ENCODE results near the gene ALKBH2.

DNA sequence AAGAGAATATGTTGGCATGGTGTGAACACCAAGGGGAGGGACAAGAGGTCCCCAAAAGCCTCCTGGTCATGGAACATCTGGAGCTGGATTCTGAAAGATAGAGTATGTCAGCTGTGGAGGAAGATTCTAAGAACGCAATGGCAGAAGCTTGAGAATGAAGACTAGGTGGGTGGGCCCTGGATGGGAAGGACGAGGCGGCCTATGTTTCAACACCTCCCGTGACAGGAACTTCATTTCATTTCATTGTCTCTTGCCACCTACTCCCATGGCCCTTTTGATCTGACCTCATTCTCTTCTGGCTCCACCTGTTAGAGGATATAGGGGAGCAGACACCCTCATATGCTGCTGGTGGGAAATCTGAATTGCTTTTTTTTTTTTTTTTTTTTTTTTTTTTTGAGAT lies 7.5 kb upstream of the ALKBH2 start:
- TF ChIP-seq, protein P1, sequence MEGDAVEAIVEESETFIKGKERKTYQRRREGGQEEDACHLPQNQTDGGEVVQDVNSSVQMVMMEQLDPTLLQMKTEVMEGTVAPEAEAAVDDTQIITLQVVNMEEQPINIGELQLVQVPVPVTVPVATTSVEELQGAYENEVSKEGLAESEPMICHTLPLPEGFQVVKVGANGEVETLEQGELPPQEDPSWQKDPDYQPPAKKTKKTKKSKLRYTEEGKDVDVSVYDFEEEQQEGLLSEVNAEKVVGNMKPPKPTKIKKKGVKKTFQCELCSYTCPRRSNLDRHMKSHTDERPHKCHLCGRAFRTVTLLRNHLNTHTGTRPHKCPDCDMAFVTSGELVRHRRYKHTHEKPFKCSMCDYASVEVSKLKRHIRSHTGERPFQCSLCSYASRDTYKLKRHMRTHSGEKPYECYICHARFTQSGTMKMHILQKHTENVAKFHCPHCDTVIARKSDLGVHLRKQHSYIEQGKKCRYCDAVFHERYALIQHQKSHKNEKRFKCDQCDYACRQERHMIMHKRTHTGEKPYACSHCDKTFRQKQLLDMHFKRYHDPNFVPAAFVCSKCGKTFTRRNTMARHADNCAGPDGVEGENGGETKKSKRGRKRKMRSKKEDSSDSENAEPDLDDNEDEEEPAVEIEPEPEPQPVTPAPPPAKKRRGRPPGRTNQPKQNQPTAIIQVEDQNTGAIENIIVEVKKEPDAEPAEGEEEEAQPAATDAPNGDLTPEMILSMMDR (IDR thresholded peaks at IDR 0.05; ENCODE audit: poor library complexity, severe bottlenecking), result no peak
- no peak for TF ChIP-seq MXI1 (conservative IDR thresholded peaks at IDR 0.05; ENCODE audit: poor library complexity, severe bottlenecking)
- TF ChIP-seq TAF1 (IDR thresholded peaks at IDR 0.05; ENCODE audit: low read depth), result no peak
- TF ChIP-seq EZH2 (IDR thresholded peaks at IDR 0.05; ENCODE audit: borderline replicate concordance, insufficient read depth, low read length, poor library complexity, severe bottlenecking), result no peak
- no peak for TF ChIP-seq POLR2AphosphoS5 (IDR thresholded peaks at IDR 0.05)
- no peak for TF ChIP-seq RAD21 (conservative IDR thresholded peaks at IDR 0.05)
- TF ChIP-seq, protein P2, sequence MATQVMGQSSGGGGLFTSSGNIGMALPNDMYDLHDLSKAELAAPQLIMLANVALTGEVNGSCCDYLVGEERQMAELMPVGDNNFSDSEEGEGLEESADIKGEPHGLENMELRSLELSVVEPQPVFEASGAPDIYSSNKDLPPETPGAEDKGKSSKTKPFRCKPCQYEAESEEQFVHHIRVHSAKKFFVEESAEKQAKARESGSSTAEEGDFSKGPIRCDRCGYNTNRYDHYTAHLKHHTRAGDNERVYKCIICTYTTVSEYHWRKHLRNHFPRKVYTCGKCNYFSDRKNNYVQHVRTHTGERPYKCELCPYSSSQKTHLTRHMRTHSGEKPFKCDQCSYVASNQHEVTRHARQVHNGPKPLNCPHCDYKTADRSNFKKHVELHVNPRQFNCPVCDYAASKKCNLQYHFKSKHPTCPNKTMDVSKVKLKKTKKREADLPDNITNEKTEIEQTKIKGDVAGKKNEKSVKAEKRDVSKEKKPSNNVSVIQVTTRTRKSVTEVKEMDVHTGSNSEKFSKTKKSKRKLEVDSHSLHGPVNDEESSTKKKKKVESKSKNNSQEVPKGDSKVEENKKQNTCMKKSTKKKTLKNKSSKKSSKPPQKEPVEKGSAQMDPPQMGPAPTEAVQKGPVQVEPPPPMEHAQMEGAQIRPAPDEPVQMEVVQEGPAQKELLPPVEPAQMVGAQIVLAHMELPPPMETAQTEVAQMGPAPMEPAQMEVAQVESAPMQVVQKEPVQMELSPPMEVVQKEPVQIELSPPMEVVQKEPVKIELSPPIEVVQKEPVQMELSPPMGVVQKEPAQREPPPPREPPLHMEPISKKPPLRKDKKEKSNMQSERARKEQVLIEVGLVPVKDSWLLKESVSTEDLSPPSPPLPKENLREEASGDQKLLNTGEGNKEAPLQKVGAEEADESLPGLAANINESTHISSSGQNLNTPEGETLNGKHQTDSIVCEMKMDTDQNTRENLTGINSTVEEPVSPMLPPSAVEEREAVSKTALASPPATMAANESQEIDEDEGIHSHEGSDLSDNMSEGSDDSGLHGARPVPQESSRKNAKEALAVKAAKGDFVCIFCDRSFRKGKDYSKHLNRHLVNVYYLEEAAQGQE (IDR thresholded peaks at IDR 0.05; ENCODE audit: borderline replicate concordance), result no peak
- TF ChIP-seq EP300 (conservative IDR thresholded peaks at IDR 0.05; ENCODE audit: poor library complexity, severe bottlenecking), result no peak

All from neural cell (in vitro differentiated cells).